Astrocyte (in vitro differentiated cells and primary cell): ENCODE measurements around the gene MTRFR.

Source experiments
- CTCF ChIP-seq: IDR thresholded peaks from 2 replicates; pipeline ENCODE4 v1.5.1; 2011; ENCODE audit warnings: low read depth, mild to moderate bottlenecking, inconsistent platforms, low read length, moderate library complexity; ENCODE audit not compliant: insufficient read depth
- EZH2 ChIP-seq: IDR thresholded peaks from 2 replicates; pipeline ENCODE4 v1.6.1; 2012; ENCODE audit warnings: mild to moderate bottlenecking, low read length, inconsistent platforms; ENCODE audit not compliant: insufficient read depth

GRCh38 chr12:123273166-123273565, 39.9 kb downstream of the MTRFR start:
- TF ChIP-seq EZH2: no peak
- no peak for TF ChIP-seq CTCF
